ENCODE measurements around the gene ARHGAP6. TPM values are rescaled to one million over a fixed set of nuclear protein-coding genes. Genes with fewer than 3 reads are reported as not detected.

Gene ARHGAP6
- total RNA-seq, 1 experiment from 2014 or later = 0.10 TPM

- POLR2A ChIA-PET = no interaction called here
Measured at GRCh38 chrX:11137543-11138139, 528.1 kb downstream of the ARHGAP6 start.

More at GRCh38 chrX:11137543-11138139, 528.1 kb downstream of the ARHGAP6 start:
- no peaks in the 10 kb centered on the region for H4K20me1 ChIP-seq (ENCODE audit: insufficient read depth)
- BruUV-seq (replicated peaks) = no TSS peak
- H2AFZ ChIP-seq (ENCODE audit: low read depth, low read length, poor library complexity, severe bottlenecking) = peak overlapping the region; percentile 9
- no peaks in the 10 kb centered on the region for H3K36me3 ChIP-seq (ENCODE audit: control insufficient read depth in 1 of 2, insufficient read depth in 2 of 2, low read length in 2 of 2)
- ChIA-PET CTCF (interaction anchor here (1.2 to 2.0 kb wide), 2 partner anchors 947 kb away, joined by 3 to 21 read pairs; no protein-coding TSS in a partner anchor), RAD21 (ENCODE audit: low non-redundant PET in 1 of 2, low total read pairs in 2 of 2, uncharacterized antibody in 2 of 2, unreplicated experiment in 2 of 2) (no interaction called here)
- TF ChIP-seq CTCF (IDR thresholded peaks at IDR 0.05 in 2 of 3, conservative IDR thresholded peaks at IDR 0.05 in 1 of 3; ENCODE audit: borderline replicate concordance in 1 of 3, insufficient read depth in 1 of 3, low read depth in 2 of 3, low read length in 2 of 3) (peak; percentile 29 to 48 (median 47); a peak in 4 of 6 replicates), SIN3A (IDR thresholded peaks at IDR 0.05; ENCODE audit: low read depth) (no peak), JUND (IDR thresholded peaks at IDR 0.05) (no peak), YY1 (IDR thresholded peaks at IDR 0.05; ENCODE audit: extremely low read depth, insufficient replicate concordance, low read depth, low read length) (no peak), RAD21 (IDR thresholded peaks at IDR 0.05; ENCODE audit: low read depth) (peak; percentile 40), EGR1 (IDR thresholded peaks at IDR 0.05; ENCODE audit: low read depth) (no peak), ZBTB33 (IDR thresholded peaks at IDR 0.05; ENCODE audit: extremely low read depth, insufficient replicate concordance, low read length) (no peak), ELF1 (IDR thresholded peaks at IDR 0.05; ENCODE audit: borderline replicate concordance, low read depth) (no peak), ZNF274 (IDR thresholded peaks at IDR 0.05; ENCODE audit: low read depth, low read length) (no peak), CBX3 (IDR thresholded peaks at IDR 0.05; ENCODE audit: low read depth) (no peak), FOSL1 (IDR thresholded peaks at IDR 0.05; ENCODE audit: low read depth) (no peak), ATF3 (IDR thresholded peaks at IDR 0.05) (no peak)
- H3K27ac ChIP-seq (ENCODE audit: low read depth, low read length) = no peak overlapping the region
- H3K79me2 ChIP-seq (ENCODE audit: insufficient read depth, low read length) = no peaks in the 10 kb centered on the region
- no peaks in the 10 kb centered on the region for H3K9me2 ChIP-seq (ENCODE audit: insufficient read depth)
- no peaks in the 10 kb centered on the region for H3K9me3 ChIP-seq (ENCODE audit: control insufficient read depth in 1 of 2, insufficient read depth in 1 of 2, low read depth in 1 of 2, low read length in 2 of 2)
- DNase-seq (ENCODE audit: low read depth, low spot score) = peak; percentile 13
- ATAC-seq = no peak
- H3K4me3 ChIP-seq (replicated peaks in 1 of 2; ENCODE audit: low read depth in 1 of 2, low read length in 2 of 2) = no peak overlapping the region
- intact Hi-C loops (cut with micrococcal nuclease) = loop anchor here (1.0 to 10.0 kb wide), 2 partner anchors 493 to 948 kb away; no protein-coding TSS in a partner anchor
- no peaks in the 10 kb centered on the region for H3K27me3 ChIP-seq (ENCODE audit: insufficient read depth, low read length)
- H3K4me1 ChIP-seq (ENCODE audit: control insufficient read depth in 1 of 2, insufficient read depth in 2 of 2, low read length in 2 of 2) = no peaks in the 10 kb centered on the region
- no peak overlapping the region for H3K4me2 ChIP-seq (ENCODE audit: low read length)
- no peak overlapping the region for H3K9ac ChIP-seq (ENCODE audit: low read length)

All from HCT116 (cell line).